HEK293 (cell line): ENCODE measurements around the gene TTLL4.
A peak's percentile ranks its signal among the peaks of the same experiment; 100 is the strongest.

ENCODE experiments used
- CTCF ChIA-PET: fragments of 350-600 bp; formaldehyde crosslinking; extraction: SDS; loops from one replicate; lab custom pipeline; 2021; ENCODE audit warnings: antibody characterized with exemption; lab: Yijun Ruan, JAX
- POLR2A ChIA-PET: fragments of 300-600 bp; formaldehyde crosslinking; extraction: SDS; loops from one replicate; lab custom pipeline; 2020; ENCODE audit warnings: antibody characterized with exemption, inconsistent platforms; lab: Yijun Ruan, JAX
- H3K27ac ChIP-seq: fragments of 200-500 bp; sonication (Bioruptor generic); 2 replicates; pipeline ENCODE4 v1.5.1; 2014; ENCODE audit warnings: low read depth, low read length, control low read depth, inconsistent platforms; ENCODE audit errors: extremely low read depth
- H3K36me3 ChIP-seq, 2 experiments: fragments of 200-500 bp in 1 of 2; sonication (Bioruptor generic) in 1 of 2; 1 replicate in 1 of 2; 2 replicates in 1 of 2; pipeline ENCODE4 v1.5.1; 2014 to 2017; ENCODE audit warnings: inconsistent platforms in 2 of 2, low read length in 2 of 2; ENCODE audit not compliant: control insufficient read depth in 2 of 2, insufficient read depth in 1 of 2
- H3K4me1 ChIP-seq: fragments of 200-500 bp; sonication (Bioruptor generic); 2 replicates; pipeline ENCODE4 v1.5.1; 2014; ENCODE audit warnings: mild to moderate bottlenecking, low read length, inconsistent platforms; ENCODE audit not compliant: control insufficient read depth, insufficient read depth
- H3K4me3 ChIP-seq: 2 replicates; pipeline ENCODE4 v1.5.1; 2011; ENCODE audit warnings: low read depth, mild to moderate bottlenecking, control low read depth, low read length, moderate library complexity
- H3K9me3 ChIP-seq: fragments of 200-500 bp; sonication (Bioruptor generic); 2 replicates; pipeline ENCODE4 v1.5.1; 2014; ENCODE audit warnings: low read depth, low read length, inconsistent platforms; ENCODE audit not compliant: control insufficient read depth, insufficient read depth
- MEIS1 ChIP-seq: sonication (generic); formaldehyde crosslinking; IDR thresholded peaks from 2 replicates; pipeline ENCODE4 v1.8.1; 2022; ENCODE audit warnings: missing genetic modification reagents, mild to moderate bottlenecking, borderline replicate concordance
- SALL2 ChIP-seq: fragments of 450-650 bp; formaldehyde crosslinking; IDR thresholded peaks from 2 replicates; pipeline ENCODE4 v1.5.0; 2017; ENCODE audit warnings: missing biosample characterization, mild to moderate bottlenecking, missing genetic modification characterization, borderline replicate concordance
- TCF7L2 ChIP-seq: IDR thresholded peaks from 2 replicates; pipeline ENCODE4 v1.6.1; 2011; ENCODE audit warnings: low read depth, mild to moderate bottlenecking, inconsistent platforms, low read length, moderate library complexity, borderline replicate concordance
- ZBTB10 ChIP-seq: fragments of 450-650 bp; formaldehyde crosslinking; IDR thresholded peaks from 2 replicates; pipeline ENCODE4 v1.5.1; 2016; ENCODE audit warnings: missing biosample characterization, missing genetic modification characterization
- ZBTB8A ChIP-seq: fragments of 450-650 bp; formaldehyde crosslinking; IDR thresholded peaks from 2 replicates; pipeline ENCODE4 v1.5.1; 2016; ENCODE audit warnings: missing biosample characterization, missing genetic modification characterization
- ZNF138 ChIP-seq: fragments of 450-650 bp; formaldehyde crosslinking; IDR thresholded peaks from 2 replicates; pipeline ENCODE4 v1.5.1; 2016; ENCODE audit warnings: missing biosample characterization, missing genetic modification characterization, borderline replicate concordance
- ZNF394 ChIP-seq: fragments of 450-650 bp; formaldehyde crosslinking; IDR thresholded peaks from 2 replicates; pipeline ENCODE4 v1.5.1; 2016; ENCODE audit warnings: missing biosample characterization, missing genetic modification characterization, mild to moderate bottlenecking, moderate library complexity, borderline replicate concordance
- ZNF558 ChIP-seq: fragments of 450-650 bp; formaldehyde crosslinking; IDR thresholded peaks from 2 replicates; pipeline ENCODE4 v1.5.1; 2016; ENCODE audit warnings: missing biosample characterization, missing genetic modification characterization
- ZNF585B ChIP-seq: fragments of 450-650 bp; formaldehyde crosslinking; IDR thresholded peaks from 2 replicates; pipeline ENCODE4 v1.5.1; 2016; ENCODE audit warnings: missing biosample characterization, missing genetic modification characterization
- ZNF664 ChIP-seq: fragments of 450-650 bp; formaldehyde crosslinking; IDR thresholded peaks from 2 replicates; pipeline ENCODE4 v1.5.1; 2016; ENCODE audit warnings: missing biosample characterization, missing genetic modification characterization
- ZNF701 ChIP-seq: fragments of 450-650 bp; formaldehyde crosslinking; IDR thresholded peaks from 2 replicates; pipeline ENCODE4 v1.5.1; 2016; ENCODE audit warnings: missing biosample characterization, missing genetic modification characterization
- ZNF768 ChIP-seq: fragments of 450-650 bp; formaldehyde crosslinking; IDR thresholded peaks from 2 replicates; pipeline ENCODE4 v1.5.1; 2018; ENCODE audit warnings: missing biosample characterization, mild to moderate bottlenecking, missing genetic modification characterization
- ZNF785 ChIP-seq: fragments of 450-650 bp; formaldehyde crosslinking; IDR thresholded peaks from 2 replicates; pipeline ENCODE4 v1.5.1; 2016; ENCODE audit warnings: missing biosample characterization, missing genetic modification characterization
- TF ChIP-seq, protein P1 (sequence below): fragments of 450-650 bp; IDR thresholded peaks from 2 replicates; pipeline ENCODE4 v1.5.1; 2018; ENCODE audit warnings: missing biosample characterization, missing genetic modification characterization
- TF ChIP-seq, protein P2 (sequence below): fragments of 450-650 bp; formaldehyde crosslinking; IDR thresholded peaks from 2 replicates; pipeline ENCODE4 v1.5.1; 2016; ENCODE audit warnings: missing biosample characterization, missing genetic modification characterization
- TF ChIP-seq, protein P3 (sequence below): fragments of 450-650 bp; formaldehyde crosslinking; IDR thresholded peaks from 2 replicates; pipeline ENCODE4 v1.5.1; 2016; ENCODE audit warnings: missing biosample characterization, missing genetic modification characterization
- TF ChIP-seq, protein P4 (sequence below): fragments of 450-650 bp; IDR thresholded peaks from 2 replicates; pipeline ENCODE4 v1.5.1; 2018; ENCODE audit warnings: missing biosample characterization, mild to moderate bottlenecking, missing genetic modification characterization
- TF ChIP-seq, protein P5 (sequence below): fragments of 450-650 bp; formaldehyde crosslinking; IDR thresholded peaks from 2 replicates; pipeline ENCODE4 v1.5.0; 2017; ENCODE audit warnings: missing biosample characterization, missing genetic modification characterization, borderline replicate concordance

The TTLL4 gene

GRCh38 chr2:218780046-218780445 lies 69.4 kb downstream of the TTLL4 start (continued):
- TF ChIP-seq MEIS1 (CRISPR knock-in tag) (no peak), ZNF585B (tag by site-specific recombination) (no peak), ZNF768 (tag by site-specific recombination) (no peak)

DNA sequence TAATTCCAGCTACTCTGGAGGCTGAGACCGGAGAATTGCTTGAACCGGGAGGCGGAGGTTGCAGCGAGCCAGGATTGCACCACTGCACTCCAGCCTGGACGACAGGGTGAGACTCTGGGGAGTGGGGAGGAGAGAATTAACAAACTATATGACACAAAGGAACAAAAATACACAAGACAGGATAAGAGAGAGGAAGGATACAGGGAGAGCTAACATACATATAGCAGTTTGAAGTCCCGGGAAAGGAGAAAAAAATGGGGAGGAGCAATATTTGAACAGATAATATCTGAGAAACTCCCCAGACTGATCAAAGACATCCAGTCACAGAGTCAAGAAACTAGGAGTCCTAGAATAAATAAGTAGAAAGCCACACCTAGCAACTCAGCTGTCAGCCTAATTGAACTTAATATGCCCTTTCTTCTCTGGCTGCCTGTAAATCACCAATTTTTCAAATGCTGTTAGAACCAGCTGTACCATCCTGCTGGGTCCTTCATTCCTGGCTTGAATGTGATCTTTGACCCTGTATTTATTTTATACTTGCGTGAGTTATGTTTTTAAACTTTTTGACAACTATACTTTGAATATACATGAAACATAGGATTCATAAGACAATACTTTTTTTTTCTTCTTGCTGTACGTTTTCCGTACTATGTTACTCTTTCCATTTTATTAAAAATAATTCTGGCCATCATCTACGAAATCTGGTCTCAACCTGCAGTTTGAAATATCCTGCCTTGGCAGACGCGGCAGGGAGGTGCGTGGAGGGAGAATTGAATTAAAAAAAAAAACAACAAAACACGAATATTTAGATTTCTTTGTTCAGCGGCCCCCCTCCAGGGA lies 70.4 kb downstream of the TTLL4 start:
- ChIA-PET CTCF (interaction anchor here (1.2 kb wide), 1 partner anchor 53 kb away, joined by 3 read pairs; no protein-coding TSS in a partner anchor), POLR2A (no interaction called here)
- no peaks in the 10 kb centered on the region for H3K9me3 ChIP-seq
- H3K36me3 ChIP-seq: no peaks in the 10 kb centered on the region
- no peaks in the 10 kb centered on the region for H3K4me1 ChIP-seq
- no peak overlapping the region for H3K27ac ChIP-seq
- peak overlapping the region; percentile 35 for H3K4me3 ChIP-seq
- TF ChIP-seq, protein P1, sequence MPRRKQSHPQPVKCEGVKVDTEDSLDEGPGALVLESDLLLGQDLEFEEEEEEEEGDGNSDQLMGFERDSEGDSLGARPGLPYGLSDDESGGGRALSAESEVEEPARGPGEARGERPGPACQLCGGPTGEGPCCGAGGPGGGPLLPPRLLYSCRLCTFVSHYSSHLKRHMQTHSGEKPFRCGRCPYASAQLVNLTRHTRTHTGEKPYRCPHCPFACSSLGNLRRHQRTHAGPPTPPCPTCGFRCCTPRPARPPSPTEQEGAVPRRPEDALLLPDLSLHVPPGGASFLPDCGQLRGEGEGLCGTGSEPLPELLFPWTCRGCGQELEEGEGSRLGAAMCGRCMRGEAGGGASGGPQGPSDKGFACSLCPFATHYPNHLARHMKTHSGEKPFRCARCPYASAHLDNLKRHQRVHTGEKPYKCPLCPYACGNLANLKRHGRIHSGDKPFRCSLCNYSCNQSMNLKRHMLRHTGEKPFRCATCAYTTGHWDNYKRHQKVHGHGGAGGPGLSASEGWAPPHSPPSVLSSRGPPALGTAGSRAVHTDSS (tag by site-specific recombination): no peak
- TF ChIP-seq TCF7L2 (no peak), SALL2 (tag by site-specific recombination) (no peak), ZBTB8A (no peak), ZBTB10 (tag by site-specific recombination) (no peak), ZNF394 (no peak), ZNF664 (tag by site-specific recombination) (no peak), ZNF701 (no peak), ZNF138 (no peak), ZNF558 (tag by site-specific recombination) (no peak), ZNF785 (tag by site-specific recombination) (no peak)
- TF ChIP-seq, protein P2, sequence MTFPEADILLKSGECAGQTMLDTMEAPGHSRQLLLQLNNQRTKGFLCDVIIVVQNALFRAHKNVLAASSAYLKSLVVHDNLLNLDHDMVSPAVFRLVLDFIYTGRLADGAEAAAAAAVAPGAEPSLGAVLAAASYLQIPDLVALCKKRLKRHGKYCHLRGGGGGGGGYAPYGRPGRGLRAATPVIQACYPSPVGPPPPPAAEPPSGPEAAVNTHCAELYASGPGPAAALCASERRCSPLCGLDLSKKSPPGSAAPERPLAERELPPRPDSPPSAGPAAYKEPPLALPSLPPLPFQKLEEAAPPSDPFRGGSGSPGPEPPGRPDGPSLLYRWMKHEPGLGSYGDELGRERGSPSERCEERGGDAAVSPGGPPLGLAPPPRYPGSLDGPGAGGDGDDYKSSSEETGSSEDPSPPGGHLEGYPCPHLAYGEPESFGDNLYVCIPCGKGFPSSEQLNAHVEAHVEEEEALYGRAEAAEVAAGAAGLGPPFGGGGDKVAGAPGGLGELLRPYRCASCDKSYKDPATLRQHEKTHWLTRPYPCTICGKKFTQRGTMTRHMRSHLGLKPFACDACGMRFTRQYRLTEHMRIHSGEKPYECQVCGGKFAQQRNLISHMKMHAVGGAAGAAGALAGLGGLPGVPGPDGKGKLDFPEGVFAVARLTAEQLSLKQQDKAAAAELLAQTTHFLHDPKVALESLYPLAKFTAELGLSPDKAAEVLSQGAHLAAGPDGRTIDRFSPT (tag by site-specific recombination): no peak
- TF ChIP-seq, protein P3, sequence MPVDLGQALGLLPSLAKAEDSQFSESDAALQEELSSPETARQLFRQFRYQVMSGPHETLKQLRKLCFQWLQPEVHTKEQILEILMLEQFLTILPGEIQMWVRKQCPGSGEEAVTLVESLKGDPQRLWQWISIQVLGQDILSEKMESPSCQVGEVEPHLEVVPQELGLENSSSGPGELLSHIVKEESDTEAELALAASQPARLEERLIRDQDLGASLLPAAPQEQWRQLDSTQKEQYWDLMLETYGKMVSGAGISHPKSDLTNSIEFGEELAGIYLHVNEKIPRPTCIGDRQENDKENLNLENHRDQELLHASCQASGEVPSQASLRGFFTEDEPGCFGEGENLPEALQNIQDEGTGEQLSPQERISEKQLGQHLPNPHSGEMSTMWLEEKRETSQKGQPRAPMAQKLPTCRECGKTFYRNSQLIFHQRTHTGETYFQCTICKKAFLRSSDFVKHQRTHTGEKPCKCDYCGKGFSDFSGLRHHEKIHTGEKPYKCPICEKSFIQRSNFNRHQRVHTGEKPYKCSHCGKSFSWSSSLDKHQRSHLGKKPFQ: no peak
- TF ChIP-seq, protein P4, sequence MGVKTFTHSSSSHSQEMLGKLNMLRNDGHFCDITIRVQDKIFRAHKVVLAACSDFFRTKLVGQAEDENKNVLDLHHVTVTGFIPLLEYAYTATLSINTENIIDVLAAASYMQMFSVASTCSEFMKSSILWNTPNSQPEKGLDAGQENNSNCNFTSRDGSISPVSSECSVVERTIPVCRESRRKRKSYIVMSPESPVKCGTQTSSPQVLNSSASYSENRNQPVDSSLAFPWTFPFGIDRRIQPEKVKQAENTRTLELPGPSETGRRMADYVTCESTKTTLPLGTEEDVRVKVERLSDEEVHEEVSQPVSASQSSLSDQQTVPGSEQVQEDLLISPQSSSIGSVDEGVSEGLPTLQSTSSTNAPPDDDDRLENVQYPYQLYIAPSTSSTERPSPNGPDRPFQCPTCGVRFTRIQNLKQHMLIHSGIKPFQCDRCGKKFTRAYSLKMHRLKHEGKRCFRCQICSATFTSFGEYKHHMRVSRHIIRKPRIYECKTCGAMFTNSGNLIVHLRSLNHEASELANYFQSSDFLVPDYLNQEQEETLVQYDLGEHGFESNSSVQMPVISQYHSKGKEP (tag by site-specific recombination): no peak
- TF ChIP-seq, protein P5, sequence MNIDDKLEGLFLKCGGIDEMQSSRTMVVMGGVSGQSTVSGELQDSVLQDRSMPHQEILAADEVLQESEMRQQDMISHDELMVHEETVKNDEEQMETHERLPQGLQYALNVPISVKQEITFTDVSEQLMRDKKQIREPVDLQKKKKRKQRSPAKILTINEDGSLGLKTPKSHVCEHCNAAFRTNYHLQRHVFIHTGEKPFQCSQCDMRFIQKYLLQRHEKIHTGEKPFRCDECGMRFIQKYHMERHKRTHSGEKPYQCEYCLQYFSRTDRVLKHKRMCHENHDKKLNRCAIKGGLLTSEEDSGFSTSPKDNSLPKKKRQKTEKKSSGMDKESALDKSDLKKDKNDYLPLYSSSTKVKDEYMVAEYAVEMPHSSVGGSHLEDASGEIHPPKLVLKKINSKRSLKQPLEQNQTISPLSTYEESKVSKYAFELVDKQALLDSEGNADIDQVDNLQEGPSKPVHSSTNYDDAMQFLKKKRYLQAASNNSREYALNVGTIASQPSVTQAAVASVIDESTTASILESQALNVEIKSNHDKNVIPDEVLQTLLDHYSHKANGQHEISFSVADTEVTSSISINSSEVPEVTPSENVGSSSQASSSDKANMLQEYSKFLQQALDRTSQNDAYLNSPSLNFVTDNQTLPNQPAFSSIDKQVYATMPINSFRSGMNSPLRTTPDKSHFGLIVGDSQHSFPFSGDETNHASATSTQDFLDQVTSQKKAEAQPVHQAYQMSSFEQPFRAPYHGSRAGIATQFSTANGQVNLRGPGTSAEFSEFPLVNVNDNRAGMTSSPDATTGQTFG: no peak
